ENCODE data around the gene SPEF1.

- no peak for TF ChIP-seq RNF2 (conservative IDR thresholded peaks at IDR 0.05; ENCODE audit: low read depth)
- TF ChIP-seq GABPA (IDR thresholded peaks at IDR 0.05; ENCODE audit: low read depth, low read length) = no peak
- no peak for TF ChIP-seq GABPA (CRISPR knock-in tag; IDR thresholded peaks at IDR 0.05; ENCODE audit: low read depth)
- TF ChIP-seq TAF1 (CRISPR knock-in tag; IDR thresholded peaks at IDR 0.05) = no peak
- no peak for TF ChIP-seq MAZ (IDR thresholded peaks at IDR 0.05; ENCODE audit: borderline replicate concordance, low read depth, low read length)
- TF ChIP-seq MAZ (CRISPR knock-in tag; IDR thresholded peaks at IDR 0.05; ENCODE audit: low read depth) = no peak
- no peak for TF ChIP-seq ZNF431 (CRISPR knock-in tag; IDR thresholded peaks at IDR 0.05; ENCODE audit: borderline replicate concordance, low read depth)
- TF ChIP-seq JUN (CRISPR knock-in tag; IDR thresholded peaks at IDR 0.05) = no peak
- TF ChIP-seq ZBTB33 (CRISPR knock-in tag; IDR thresholded peaks at IDR 0.05) = no peak
- no peak for TF ChIP-seq ZNF644 (CRISPR knock-in tag; IDR thresholded peaks at IDR 0.05; ENCODE audit: low read depth)
- TF ChIP-seq RAD21 (CRISPR knock-in tag; IDR thresholded peaks at IDR 0.05) = no peak
- no peak for TF ChIP-seq CTCF (CRISPR knock-in tag; IDR thresholded peaks at IDR 0.05)
- TF ChIP-seq MAX (IDR thresholded peaks at IDR 0.05) = no peak; the same call in 1 of the 2 replicates
- no peak for TF ChIP-seq KDM4B (CRISPR knock-in tag; IDR thresholded peaks at IDR 0.05)
Observed at GRCh38 chr20:3740615-3741301, 40.5 kb downstream of the SPEF1 start.
